Measurements from ENCODE around the gene ASB2.
A peak's percentile ranks its signal among the peaks of the same experiment; 100 is the strongest.

ASB2 gene

DNA sequence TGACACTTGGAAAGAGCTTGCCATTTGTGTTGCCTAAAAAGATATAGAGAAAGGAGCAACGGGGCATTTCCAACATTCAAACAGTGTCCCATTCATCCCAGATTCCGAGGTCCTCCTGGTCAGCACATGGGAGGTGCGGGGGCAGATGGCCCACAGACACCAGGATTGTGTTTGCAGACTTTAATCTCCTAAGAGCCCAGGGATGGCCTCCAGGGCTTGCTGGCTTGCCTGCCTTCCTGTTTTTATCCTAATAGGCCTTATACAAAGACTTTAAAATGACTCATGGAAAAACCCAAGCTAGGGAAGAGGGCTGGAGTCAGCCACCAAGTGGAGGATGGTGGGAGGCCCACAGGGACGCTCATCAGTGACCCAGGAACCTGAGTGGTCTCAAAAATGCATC lies 70.7 kb downstream of the ASB2 start:
- DNase-seq (ENCODE audit: low spot score) = no peak

DNA sequence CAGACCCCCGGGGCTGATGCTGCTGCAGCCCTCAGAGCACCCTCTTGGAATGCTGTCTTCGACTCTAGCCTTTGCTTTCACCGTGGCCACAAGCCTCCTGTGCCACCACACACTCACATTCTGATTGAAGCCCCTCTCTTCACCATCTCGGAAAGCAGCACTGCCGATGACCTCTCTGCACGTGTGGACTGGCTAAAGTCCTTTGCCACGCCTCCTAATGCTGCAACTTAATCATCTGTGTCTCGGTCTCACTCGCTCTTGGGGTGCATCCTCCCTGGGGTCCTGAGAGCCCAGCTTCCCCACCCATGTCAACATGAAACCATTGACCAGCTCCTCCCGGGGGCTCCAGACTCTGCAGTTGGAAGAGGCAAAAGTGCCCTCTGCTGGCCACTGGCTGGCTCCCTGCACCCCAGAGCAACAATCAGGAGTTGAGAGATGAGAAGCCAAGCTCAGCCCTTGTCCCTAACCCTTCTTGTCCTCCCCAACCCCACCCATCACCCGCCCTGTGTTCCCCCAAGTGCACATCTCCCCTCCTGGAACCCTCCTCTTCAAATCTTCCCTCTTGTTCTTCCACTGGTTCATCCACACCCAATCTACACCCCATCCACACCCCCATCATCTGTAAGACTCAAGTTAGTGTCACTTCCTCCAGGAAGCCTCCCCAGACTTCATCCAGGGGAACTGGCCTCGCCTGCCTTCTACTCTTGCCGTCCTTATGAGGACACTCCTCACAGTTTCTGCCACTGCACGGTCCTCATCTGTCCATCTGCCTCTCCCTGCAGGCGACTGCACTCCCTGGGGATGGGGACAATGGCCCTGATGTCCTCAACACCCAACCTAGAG lies 72.8 kb downstream of the ASB2 start:
- no peak for DNase-seq (ENCODE audit: low spot score)

- no peak for DNase-seq (ENCODE audit: low spot score)
Measured at GRCh38 chr14:93902619-93903307, 73.6 kb downstream of the ASB2 start.

DNA sequence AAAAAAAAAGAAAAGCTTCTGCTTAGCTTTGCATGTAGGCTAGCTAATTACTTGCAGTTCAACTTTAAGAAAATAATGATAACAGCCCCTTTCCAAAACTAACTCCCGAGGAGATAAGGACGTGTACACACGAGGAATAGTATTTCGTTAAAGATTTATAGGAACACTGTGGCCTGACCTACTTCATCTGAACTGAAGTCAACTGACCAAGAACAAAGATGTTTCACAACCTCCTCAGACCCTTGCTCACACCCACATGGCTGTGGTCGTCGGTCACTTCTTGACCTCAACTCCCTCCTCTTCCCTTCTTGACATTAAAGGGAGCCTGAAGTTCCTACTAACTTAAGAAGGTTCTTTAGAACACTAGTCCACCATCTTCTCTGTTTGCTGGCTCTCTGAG lies 74.6 kb downstream of the ASB2 start:
- no peak for DNase-seq (ENCODE audit: low spot score)

DNA sequence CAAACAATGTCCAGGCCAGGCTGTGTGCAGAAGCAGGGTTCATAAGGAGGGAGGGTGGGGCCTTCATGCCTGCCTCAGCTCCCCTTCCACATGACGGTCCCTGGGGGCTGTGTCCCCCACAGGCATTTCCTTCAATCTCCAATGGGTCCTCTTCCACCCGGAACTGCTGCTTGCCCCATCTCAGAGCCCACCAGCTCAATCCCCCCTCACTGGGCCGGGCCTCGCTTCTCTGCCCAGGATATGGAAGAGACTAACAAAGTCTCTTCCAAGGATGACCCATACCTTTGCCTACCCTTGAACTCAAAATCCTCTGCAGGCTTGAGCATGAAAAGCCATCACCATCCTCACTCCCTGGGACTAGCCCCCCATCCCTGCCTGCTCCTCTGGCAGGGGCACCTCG lies 77.6 kb downstream of the ASB2 start:
- no peak for DNase-seq (ENCODE audit: low spot score)

DNA sequence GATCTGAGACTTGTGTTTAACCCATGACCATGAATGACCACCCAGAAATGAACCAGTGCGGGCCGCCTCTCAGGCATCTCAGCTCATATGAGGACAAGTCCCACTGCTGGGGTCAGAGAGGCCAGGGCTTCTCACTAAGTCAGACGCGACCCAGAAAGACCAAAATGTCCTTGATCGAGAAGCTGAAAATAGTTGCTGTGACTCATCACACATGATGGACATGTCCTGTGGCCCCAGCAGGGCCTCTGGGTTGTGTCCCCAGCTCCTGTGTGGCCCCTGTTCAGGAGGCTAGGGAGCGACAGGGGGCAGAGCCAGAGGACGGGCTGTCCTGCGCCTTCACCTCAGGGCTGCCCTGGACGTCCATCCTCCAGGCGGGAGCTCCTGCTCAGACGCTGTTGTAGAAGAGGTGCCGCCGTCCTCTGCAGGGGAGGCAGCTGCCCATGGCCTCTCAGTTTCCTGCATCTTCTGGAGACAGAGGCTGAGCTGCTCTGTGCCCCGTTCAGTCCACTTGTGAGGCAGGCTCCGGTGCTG lies 78.2 kb downstream of the ASB2 start:
- no peak for DNase-seq (ENCODE audit: low spot score)

DNA sequence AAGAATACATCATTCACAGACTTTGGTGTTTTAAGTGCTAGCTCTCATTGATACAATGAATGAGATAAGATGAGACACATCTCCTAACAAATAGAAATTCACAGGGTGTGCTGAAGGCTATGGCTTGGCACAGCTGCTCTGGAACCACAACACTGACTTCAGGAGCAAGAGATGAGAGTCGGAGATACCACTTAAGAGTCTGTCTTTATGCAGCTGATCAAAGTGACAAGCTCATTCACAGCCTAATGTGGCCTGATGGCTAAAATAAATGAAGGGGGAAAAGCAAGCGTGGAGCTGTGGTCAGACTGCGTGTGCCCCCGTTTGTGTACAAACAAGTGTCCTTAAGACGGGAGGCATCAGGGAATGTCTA lies 78.9 kb downstream of the ASB2 start:
- DNase-seq (ENCODE audit: low spot score) = no peak

DNA sequence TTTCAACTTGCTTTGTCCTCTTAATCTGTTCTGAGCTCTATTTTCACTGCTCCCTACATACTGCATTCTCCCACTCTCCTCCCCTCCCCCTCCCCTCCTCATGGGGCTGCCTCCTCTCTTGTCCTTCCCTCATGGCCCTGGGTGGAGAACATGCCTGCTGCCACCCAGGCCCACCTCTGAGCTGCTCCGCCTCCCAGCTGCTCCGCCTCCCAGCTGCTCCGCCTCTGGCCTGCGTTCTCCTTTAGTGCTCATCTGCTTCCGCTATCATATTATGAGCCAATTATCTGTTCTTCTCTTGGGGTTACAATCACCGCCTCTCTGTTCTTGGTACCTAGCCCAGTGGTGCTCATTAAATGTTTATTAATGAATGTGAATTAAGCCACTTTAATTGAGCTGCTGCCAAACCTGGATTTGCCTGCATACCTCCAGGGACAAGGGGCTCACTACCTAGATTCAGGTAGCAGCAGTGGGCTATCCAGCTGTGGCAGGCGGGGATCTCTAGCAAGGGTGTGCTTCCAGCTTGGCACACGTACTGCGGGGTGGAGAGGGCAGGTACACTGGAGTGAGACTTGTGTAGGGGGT lies 81.3 kb downstream of the ASB2 start:
- no peak for DNase-seq (ENCODE audit: low spot score)

DNA sequence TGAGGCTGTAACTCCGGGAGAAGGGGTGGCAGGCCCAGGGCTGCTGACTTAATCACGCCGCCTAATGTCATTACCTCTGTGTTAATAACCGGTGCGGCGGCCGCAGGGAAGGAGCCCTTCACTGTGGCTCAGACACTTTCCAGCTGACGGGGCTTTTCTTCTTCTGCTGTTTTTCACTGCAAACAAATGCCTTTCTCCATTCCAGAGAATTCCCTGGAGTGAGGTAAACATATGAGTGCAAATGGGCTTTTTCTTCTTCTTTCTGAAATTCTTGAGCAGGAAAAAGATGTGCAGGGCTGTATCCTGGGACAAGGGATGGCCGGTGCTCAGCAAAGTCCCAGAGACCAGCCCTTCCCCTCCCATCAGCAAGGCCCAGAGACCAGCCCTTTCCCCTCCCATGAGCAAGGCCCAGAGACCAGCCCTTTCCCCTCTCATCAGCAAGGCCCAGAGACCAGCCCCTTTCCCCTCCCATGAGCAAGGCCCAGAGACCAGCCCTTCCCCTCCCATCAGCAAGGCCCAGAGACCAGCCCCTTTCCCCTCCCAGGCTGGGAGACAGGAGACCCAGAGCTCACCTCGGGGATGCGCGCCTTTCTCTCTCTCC lies 82.6 kb downstream of the ASB2 start:
- no peak for DNase-seq (ENCODE audit: low spot score)

DNA sequence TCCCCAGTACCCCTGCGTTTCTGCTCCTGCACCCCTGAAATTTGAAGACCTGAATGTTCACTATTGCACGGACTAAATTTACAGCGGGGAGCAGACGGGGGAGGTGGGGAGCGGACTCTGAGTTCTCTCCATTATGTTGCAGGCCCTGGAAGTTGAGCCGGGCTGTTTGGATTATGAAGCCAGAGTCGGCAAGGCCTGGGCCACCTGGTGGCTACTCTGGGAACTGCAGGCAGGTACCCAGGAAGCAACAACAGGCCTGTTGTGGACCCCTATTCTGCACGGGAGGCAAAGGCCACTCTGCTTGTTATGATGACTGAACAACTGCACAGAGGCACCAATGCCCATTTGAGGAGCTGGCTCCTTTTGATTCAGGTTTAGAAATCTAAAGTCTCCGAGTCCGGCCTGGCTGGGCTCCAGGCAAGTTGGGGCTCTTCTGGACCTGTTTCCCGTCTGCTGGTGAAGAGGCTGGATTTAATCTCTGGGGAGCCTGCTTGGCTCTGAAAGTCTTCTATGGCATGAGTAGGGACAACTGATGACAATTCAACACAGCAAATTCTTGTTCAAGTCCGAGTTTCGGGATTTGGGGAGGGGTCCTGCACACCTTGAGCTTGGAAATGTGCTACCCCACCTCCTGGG lies 83.3 kb downstream of the ASB2 start:
- peak; percentile 73 for DNase-seq (ENCODE audit: low spot score)

DNA sequence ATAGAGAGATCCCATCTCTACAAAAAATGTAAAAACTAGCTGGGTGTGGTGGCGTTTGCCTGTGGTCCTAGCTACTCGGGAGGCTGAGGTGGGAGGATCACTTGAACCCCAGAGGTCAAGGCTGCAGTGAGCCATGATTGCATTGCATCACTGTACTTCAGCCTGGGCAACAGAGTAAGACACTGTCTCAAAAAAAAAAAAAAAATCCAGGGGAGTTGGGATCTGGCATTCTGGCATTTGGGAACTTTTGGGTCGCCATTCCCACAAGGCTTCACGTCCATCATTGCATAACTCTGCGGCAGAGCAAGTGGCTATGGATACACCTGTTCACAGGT lies 83.9 kb downstream of the ASB2 start:
- DNase-seq (ENCODE audit: low spot score) = no peak

DNA sequence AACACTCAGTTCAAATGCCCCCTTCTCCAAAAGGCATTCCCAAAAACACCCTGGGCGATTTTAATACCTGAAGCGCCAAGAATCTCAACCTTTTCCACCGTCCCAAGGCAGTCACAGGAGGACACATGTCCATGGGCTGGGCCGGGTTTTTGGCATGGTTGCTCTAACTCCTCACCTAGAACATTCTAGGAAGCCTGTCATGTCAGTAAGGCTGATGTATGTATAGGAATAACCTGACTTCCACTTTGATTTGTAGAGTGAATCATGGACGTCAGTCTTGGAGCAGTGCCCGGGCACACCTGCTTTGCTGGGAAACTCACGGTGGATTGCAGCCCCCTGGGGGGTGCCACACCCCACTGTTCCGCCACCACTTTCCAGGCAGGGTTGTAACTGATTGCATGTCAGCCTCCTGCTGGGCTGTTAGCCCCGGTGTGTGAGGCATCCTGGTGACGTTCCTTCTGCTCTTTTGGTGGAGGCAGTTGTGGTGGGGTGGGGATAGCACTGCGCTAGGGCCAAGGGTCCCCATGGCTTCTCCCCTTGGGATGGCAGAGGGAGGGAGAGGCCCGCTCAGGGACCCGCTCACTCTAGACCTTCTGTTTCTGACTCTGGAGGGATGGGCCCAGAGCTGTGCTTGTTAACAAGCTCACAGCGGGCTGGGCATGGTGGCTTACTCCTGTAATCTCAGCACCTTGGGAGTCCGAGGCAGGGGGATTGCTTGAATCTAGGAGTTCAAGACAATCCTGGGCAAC lies 84.4 kb downstream of the ASB2 start:
- no peak for DNase-seq (ENCODE audit: low spot score)

- no peak for DNase-seq (ENCODE audit: low spot score)
Measured at GRCh38 chr14:93889739-93890483, 86.5 kb downstream of the ASB2 start.

DNA sequence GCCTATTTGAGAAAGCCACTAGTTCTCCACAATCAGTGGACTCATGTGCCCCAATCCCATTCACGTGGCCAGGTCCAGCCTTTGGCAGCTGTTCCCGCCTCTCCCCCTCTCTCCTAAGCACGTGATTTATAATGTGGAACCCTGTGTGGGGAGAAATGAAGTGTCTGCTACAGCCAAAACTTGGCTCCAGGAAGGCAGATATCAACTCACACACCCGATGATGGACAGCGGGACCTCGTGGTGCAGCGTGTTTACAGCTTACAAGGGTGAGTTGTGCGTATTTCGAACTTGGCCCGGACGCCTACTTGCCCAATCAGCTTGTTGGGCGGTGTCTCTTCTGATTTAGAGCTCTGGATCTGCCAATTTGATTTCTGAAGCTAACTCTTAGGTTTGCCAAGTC lies 87.4 kb downstream of the ASB2 start:
- DNase-seq (ENCODE audit: low spot score) = no peak

DNA sequence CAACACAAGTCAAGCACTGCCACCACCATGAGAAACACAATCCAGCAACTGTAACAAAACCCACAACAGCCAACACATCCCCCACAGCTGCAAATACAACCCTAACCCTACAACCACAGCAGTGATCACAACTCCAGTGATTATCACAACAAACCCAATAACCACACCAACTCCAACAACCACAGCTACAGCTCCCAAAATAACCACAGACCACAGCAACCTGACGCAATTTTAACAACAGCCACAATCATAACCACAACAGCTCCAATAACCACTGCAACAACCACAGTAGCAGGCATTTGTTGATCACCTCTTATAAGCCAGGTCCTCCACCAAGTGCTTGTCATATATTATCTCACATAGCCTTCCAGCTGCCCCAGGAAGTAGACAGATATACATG lies 91.4 kb downstream of the ASB2 start:
- DNase-seq (ENCODE audit: low spot score) = no peak

Data from germinal center (tissue), 1 donor.